Dedifferentiated amniotic fluid mesenchymal stem cell (primary cell): ENCODE data around the gene PARP1.
"Not testable (repeated sequence)": the region's sequence is repeated elsewhere in the genome, so short reads cannot be mapped to it uniquely, and the experiment has no call there.

Source experiments
- DNase-seq: peaks from one replicate; pipeline ENCODE4 v3.0.0-alpha.2; 2016; ENCODE audit errors: extremely low spot score

Gene PARP1

GRCh38 chr1:226407497-226408284 lies at the start of gene PARP1:
PARP1 (minus strand) TSS chr1:226408093; CDS start chr1:226407929, 164 bp downstream.
- DNase-seq: peak; percentile 65

- no peak for DNase-seq
These were observed 49.4 kb upstream of the PARP1 start for GRCh38 chr1:226457307-226457712.

DNA sequence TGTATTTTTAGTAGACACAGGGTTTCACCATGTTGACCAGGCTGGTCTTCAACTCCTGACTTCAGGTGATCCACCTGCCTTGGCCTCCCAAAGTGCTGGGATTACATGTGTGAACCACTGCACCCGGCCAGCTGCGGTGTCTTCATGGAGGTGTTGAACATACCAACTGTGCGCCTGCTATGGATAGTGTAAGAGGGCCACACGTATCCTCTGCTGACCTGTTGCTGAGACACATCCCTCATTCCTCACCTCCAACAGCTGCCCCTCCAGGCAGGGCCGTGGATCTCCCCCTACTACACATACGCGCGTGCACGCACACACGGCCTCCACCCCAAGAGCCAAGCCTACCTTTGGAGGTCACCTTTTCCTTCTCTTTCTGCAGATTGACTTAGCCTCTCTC lies 48.0 kb upstream of the PARP1 start:
- DNase-seq: no peak

DNA sequence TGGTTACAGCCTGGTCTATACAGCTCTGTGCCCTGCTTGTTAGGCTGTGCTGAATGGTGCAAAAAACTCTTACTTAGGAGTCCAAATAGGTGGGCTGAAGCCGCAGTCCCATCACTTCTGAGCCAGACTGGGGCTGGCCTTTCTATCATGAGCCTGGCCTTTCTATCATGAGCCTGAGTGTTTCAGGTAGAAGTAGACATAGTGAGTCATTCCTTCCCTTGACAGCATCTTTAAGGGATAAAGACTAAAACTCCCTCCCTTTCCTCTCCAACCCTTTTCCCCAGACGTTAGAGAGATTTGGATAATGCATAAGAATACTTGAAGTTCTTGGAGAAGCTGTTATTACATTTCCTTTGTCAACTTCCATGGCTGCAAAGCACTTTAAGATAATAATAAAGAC lies 46.5 kb upstream of the PARP1 start:
- DNase-seq: no peak

GRCh38 chr1:226453015-226453704 lies 45.3 kb upstream of the PARP1 start:
- no peak for DNase-seq

- DNase-seq: no peak
These were observed 42.8 kb upstream of the PARP1 start for GRCh38 chr1:226450688-226451087.

DNA sequence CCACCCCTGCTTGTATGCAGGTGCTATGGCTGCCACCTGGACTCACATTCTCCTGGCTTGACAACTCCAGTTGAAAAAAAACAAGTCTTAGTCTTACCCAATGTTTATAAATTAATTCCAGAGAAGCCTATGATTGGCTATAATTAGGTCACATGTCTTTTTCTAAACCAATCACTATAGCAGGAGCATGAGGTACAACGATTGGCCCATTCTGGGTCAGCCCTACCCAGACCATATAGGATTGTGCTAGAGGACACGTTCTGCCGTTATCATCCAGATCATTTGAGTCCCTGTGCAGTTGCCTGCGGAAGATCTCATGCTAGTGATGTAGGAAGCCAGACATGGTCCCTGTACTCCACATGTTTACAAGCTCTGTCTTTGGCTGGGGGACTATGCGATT lies 41.9 kb upstream of the PARP1 start:
- DNase-seq: no peak

GRCh38 chr1:226447932-226448665 lies 40.2 kb upstream of the PARP1 start:
- DNase-seq: no peak

DNA sequence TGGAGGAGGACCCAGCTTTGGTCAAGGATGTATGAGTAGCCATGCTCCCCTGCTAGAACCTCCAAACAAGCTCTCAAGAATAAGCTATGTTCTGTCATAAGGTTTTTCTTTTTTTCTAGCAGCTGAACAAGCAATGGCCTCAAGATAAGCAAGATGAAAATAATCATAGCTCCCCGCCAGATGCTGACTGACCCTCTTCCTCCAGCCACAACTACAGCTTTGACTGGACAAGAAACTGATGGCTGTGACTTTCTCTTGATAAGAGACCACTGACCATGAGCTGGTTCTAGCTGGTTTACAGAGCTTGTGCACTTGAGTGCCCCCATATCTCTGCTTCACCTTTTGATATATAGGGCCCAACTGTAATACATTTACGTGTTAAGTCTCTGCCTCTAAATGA lies 38.2 kb upstream of the PARP1 start:
- no peak for DNase-seq

DNA sequence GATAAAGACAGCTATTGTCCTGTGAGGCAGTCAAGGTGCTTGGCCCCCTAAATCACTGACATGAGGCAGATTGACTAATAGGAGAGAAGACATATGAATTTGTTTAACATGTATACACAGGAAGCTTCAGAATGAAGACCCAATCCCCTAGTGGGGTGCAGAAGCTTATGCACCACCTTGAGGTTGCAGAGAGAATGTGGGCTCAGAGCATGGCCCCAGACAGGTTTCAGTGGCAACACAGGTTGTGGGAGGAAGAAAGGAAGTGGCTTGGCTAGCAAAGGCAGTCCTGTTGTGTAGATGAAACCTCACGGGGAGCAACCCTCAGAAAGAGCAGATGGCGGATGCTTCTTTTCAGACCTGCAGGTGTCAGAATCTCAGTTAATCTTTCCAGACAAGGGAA lies 37.0 kb upstream of the PARP1 start:
- DNase-seq: no peak

DNA sequence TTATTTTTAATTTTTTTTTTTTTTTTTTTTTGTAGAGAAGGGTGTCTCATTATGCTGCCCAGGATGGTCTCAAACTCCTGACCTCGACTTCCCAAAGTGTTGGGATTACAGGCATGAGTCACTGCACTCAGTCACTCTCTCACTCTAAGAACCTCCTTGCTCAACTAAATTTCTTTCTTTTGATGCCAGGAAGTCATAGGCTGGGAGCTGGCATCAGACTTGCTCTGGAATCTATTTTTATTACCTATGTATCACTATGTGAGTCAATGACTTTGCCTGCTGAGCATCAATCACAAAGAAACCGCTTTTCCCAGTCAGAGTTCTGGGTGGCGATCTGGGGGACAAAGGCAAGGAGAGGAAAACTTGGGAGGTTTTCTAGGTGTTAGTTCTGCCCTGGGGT lies 35.5 kb upstream of the PARP1 start:
- no peak for DNase-seq

- no peak for DNase-seq
These were observed 35.1 kb upstream of the PARP1 start for GRCh38 chr1:226443033-226443432.

DNA sequence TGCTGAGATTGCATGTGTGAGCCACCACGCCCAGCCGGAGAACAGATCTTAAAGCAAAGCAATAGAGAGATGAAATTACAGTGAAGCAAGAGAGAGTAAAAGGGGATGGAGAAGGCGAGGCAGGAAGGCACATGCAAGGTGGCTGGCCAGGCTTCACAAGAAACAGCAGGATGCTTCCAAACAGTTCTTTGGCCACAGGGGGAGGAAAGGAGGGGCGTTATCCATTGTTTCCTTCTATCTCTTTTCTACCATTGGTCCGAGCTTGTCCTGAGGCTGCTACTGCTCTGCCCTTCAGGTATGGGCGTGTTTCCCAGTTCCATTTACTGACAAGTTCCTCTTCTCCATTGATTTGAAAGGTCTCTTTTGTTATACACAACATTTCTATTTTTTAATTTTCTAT lies 33.7 kb upstream of the PARP1 start:
- DNase-seq: no peak

GRCh38 chr1:226440512-226440911 lies 32.6 kb upstream of the PARP1 start:
- no peak for DNase-seq

DNA sequence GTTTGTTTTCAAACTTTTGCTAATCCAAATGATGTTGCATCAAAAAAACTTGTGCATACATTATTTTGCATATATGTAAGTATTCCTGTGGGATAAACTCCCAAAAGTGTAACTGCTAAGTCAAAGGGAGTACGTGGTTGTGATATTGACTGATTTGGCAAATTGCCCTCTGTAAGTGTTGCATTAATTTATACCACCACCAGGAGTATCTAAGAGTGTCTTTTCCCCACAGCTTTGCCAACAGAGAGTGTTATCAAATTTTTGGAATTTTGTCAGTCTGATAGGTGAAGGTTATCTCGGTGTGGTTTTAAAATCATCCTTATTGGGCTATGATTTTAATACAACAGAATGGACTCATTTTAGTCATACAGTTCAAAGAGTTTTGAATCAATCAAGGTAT lies 30.1 kb upstream of the PARP1 start:
- no peak for DNase-seq

DNA sequence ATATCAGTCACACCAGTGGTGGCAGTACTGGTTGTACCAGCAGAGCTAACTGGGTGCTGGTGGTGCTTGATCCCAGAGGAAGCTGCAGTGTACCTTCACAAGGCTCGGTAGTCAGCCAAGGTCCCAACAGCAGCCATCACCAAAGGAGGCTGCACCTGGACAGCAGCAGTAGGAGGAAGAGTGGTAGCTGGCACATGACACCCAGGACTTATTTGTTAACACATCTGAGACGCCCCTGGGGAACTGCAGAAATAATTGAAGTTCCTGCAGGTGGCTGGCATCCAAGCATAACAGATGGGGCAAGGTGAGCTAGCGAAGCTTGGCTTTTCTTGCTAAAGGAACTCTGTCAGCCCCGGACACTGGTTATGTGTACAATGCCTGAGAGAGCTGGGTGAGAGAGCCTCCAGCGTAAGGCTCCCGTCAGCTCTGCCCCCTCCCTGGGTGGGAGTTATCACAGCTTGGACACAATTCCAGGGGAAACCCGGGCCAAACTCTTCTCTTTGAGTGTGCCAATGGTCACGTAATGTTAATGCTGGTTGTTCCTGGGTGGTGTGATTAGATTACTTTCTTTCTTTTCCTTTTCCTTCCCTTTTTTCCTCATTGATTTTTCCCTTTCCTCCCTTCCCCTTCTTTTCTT lies 29.1 kb upstream of the PARP1 start:
- DNase-seq: no peak

DNA sequence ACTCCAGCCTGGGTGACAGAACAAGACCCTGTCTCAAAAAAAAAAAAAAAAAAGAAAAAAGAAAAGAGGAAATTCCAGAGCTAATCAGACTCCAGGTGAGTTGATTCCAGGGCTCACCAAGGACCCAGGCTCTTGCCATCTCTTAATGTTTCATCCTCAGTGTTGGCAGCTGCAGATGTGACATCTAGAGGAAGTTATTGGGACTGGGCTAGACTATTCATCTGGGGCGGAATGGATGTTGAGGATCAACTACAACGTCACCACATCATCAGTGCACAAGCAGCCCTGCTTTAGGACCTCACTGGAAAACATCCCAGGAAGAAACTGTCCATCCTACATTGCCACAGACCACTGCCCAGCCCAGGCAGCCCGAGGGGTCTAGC lies 28.6 kb upstream of the PARP1 start:
- DNase-seq: no peak

DNA sequence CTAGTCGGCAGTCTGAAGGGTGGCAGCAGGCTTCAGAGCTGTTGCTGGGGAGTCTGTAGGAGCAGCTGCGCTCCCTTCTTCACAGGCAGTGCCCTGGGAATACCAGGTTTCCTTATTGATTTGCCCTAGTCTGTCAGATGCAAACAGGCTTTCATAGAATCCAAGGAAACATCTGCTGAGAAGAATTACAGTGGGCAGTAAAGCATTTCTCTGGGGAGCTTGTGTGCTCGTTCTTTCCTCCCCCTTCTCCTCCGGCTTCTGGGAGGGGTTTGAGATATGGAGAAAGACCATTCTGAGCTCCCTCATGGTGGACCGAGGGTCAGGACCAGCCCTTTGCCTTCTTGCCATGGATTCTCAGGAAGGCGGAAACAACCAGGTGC lies 25.4 kb upstream of the PARP1 start:
- DNase-seq: no peak

DNA sequence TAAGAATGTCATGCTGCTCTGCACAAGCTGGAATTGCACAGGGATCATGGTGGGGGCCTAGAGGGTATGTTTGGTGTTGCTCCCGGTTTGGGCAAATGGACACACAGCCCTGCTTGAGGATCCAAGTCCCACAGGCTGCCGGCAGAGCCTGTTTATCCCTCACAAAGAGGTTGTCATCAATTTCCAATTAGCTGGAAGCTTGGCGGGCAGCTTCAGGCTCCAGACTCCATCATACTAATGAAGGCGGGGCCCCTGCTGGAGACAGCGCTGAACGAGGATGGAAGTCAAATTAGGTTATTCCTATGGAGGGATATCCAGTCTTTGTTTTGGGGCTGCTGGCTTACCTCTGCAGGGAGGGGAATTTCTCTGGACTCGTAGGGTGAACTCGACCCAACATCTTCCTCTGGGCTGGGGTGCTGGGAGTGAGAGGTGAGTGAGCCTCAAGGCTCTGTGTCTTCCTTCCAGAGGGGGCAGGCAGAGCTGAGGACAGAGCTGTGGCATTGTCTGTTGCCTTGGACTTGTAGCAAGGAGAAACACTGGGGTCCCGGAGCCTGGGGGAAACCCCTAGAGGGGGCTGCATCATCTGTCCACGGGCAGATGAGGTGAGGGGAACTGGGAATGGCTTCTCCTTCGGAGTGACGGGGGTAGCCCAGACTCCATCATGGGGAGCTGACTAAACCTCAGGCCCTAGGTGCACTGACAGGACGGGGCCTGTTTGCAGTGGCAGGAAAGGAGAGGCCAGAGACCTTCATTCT lies 24.9 kb upstream of the PARP1 start:
- no peak for DNase-seq

DNA sequence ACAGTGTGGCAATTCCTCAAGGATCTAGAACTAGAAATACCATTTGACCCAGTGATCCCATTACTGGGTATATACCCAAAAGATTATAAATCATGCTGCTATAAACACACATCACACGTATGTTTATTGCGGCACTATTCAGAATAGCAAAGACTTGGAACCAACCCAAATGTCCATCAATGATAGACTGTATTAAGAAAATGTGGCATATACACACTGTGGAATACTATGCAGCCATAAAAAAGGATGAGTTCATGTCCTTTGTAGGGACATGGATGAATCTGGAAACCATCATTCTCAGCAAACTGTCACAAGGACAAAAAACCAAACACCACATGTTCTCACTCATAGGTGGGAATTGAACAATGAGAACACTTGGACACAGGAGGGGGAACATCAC lies 24.0 kb upstream of the PARP1 start:
- not testable (repeated sequence) for DNase-seq

DNA sequence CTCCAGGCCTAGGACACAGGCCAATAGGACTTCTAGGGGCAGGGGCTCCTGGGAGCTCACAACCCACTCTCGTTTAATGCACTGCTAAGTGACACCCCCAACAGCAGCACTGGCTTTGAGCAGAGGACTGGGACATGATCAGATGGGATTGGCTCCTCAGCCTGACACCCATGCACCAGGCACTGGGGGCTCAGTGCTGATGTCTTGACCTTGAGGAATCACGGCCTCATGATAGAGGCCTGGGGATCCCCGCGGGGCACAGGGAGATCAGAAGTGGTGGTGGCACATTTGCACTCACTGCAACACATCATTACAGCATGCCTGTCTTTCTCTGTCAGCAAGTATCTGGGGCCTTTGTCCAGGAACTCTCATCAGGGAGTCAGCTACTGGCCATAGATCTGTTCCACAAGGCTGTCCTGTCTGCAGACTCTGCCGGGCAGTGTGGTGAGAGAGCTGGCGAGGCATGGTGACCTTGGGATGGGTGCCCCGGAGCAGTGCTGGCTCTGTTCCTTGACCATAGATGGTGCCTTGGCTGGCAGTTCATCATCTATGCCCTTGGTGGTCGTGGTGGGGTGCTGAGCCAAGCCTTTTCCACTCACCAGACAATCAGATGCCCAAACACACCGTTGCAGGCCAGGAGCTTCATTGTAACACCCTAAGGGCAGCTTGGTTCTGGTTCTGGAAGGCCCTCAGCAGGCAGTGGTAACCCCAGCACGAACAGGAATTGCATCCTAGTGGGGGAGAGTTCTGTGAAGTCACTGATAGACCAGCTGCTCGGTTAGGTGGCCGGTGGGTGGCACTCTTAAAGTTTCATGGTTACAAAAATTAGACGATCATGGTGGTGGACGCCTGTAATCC lies 22.2 kb upstream of the PARP1 start:
- DNase-seq: no peak
